GM10266 (cell line): ENCODE results near the gene SNTA1.

ENCODE experiments used
- DNase-seq: peaks from one replicate; pipeline ENCODE4 v3.0.0; 2012; ENCODE audit errors: extremely low spot score
- TF ChIP-seq, protein P1 (sequence below): IDR thresholded peaks from 2 replicates; pipeline ENCODE4 v1.5.1; 2012; ENCODE audit warnings: mild to moderate bottlenecking, low read depth; ENCODE audit not compliant: control insufficient read depth, insufficient read depth; ENCODE audit errors: missing control alignments

Gene SNTA1

DNA sequence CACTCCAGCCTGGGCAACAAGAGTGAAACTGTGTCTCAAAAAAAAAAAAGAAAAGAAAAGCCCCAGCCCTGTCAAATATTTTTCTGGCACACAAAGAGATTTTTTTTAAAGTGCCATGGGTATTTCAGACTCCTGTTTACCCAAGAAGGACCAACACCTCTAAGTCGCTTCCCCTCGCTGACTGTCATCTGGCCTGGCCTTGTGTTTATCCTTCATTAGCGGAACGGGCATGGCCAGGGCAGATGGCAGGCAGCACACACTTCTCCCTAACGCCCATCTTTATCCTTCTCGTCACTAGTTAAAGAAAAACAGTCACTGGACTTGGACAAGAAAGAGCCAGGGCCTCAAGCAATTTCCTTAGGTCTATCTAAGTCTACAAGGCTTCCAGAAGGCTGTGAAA lies 39.0 kb upstream of the SNTA1 start:
- TF ChIP-seq, protein P1, sequence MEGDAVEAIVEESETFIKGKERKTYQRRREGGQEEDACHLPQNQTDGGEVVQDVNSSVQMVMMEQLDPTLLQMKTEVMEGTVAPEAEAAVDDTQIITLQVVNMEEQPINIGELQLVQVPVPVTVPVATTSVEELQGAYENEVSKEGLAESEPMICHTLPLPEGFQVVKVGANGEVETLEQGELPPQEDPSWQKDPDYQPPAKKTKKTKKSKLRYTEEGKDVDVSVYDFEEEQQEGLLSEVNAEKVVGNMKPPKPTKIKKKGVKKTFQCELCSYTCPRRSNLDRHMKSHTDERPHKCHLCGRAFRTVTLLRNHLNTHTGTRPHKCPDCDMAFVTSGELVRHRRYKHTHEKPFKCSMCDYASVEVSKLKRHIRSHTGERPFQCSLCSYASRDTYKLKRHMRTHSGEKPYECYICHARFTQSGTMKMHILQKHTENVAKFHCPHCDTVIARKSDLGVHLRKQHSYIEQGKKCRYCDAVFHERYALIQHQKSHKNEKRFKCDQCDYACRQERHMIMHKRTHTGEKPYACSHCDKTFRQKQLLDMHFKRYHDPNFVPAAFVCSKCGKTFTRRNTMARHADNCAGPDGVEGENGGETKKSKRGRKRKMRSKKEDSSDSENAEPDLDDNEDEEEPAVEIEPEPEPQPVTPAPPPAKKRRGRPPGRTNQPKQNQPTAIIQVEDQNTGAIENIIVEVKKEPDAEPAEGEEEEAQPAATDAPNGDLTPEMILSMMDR: no peak
- no peak for DNase-seq

DNA sequence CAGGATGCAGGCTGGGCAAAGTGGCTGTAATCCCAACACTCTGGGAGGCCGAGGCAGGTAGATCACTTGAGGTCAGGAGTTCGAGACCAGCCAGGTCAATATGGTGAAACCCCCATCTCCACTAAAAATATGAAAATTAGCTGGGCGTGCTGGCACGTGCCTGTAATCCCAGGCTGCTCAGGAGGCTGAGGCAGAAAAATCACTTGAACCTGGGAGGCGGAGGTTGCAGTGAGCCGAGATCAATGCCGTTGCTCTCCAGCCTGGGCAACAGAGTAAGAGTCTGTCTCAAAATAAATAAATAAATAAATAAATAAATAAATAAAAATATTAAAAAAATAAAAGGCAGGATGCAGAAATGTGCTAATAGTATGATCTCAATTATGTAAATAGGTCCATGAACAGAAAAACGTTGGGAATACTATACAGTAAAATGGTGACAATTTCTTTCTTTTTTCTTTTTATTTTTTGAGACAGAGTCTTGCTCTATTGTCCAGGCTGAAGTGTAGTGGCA lies 37.9 kb upstream of the SNTA1 start:
- TF ChIP-seq, protein P1: no peak

DNA sequence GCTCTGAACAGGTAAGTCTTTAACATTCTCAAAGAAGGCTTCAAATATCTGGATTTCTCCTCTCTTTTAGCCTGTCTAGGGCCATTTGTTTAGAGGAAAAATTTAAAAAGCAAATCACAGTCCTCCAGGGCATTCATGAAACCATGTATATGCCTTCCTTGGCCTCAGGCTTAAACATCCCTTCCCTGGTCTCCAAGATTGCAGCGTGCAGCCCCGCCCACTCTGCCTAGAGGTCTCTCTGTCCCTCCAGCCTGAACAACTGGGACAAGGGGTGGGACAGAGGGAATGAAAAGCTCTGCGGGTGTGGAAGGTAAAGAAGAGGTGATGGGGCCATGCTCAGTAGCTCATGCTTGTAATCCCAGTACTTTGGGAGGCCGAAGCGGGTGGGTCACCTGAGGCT lies 36.5 kb upstream of the SNTA1 start:
- no peak for DNase-seq

More for the DNA sequence above, 37.9 kb upstream of the SNTA1 start:
- DNase-seq: no peak

DNA sequence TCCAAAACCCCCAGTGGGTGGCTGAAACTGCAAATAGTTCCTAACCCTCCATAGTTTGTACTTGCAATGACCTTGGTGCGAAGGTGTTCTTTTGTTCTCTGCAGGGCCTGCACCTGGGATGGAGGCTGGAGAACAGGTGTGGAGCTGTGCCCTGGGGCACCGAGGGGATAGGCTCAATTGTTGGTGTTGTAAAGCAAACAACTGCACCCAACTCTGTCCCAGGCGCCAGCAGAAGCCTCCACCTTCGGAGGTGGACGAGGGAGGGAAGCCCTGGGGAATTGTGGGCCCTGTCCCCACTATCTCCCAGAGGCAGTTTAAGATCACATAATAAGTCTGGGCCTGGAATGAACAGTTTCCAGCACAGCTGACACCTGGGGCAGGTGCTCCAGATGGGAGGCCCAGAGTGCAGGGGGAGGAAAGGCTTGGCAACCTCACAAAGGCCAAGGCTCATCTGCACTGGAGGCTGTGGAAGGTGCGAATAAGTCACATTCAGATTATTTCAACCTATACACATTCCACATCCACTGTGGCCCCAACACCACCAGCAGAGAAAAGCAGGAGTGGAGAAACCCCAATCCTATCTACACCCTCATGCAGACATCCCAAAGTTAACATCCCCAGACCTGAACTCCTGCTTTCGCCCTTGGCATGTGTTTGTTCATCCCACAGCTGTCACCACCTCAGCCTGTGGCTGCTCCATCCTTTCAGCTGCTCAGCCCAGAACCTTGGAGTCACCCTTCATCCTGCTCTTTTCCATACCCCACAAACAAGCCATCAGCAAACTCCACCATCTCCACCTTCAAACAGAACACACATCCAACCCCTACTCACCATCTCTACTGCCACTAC lies 34.0 kb upstream of the SNTA1 start:
- DNase-seq: no peak
- TF ChIP-seq, protein P1: no peak

More for the DNA sequence above, 36.5 kb upstream of the SNTA1 start:
- TF ChIP-seq, protein P1: no peak

DNA sequence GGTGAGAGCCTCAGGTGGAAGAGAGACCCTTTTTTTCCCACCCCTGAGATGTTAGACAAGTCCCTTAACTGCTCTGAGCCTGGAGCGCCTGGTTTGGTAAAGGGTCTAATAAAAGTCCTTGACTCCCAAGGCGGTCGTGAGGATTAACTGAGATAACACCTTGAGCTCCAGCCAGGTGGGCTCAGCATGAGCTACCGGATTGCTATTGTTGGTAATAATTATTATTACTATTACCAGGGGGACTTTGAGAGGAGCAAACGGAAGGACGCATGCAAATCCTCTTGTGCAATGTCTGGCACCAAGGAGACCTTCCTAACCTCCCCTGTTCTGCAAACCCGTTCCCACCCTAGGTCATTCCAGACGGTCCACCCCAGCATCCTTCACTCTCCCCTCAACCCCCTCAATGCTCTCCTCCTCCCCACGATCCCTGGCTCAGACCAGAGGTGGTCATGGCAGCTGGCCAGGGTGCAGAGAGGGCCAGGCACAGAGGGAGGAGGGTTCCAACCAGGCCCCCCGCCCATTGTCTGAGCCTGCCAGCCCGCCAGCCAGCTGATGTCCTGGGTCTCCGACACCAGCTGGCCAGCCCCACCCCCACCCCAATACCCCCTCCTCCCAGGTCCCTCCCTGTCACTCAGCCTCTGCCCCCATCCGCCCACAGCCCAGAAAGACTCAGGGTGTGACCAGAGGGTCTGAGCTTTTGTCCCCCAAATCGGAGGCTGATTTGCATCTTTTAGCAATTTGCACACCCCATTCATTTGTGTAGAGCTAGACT lies 32.0 kb upstream of the SNTA1 start:
- TF ChIP-seq, protein P1: no peak
- DNase-seq: no peak

DNA sequence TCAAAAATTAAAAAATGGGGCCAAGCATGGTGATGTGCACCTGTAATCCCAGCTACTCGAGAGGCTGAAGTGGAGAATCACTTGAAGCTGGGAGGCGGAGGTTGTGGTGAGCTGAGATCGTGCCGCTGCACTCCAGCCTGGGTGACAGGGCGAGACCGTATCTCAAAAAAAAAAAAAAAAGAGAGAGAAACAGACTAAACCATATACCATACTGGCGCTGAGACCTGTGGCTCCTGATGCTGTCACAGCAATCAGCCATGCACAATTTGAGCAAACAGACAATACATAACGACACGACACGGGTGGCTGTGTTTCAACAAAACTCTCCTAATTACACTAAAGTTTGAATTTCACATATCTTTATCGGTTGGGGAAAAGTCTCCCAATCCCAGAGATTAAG lies 31.4 kb upstream of the SNTA1 start:
- no peak for DNase-seq
- TF ChIP-seq, protein P1: no peak
